Esophagus mucosa (tissue), 1 donor: Measurements from ENCODE around the gene DIAPH3. TPM values are rescaled to one million over a fixed set of nuclear protein-coding genes. Genes with fewer than 3 reads are reported as not detected.
A peak's percentile ranks its signal among the peaks of the same experiment; 100 is the strongest.

Source experiments
- ATAC-seq: fragments of 200-7000 bp; cut with Tn5 transposase; one replicate; pipeline ENCODE4 v1.9.1; 2020
- total RNA-seq: library from RNA; stranded (reverse); gene quantifications from one replicate; pipeline ENCODE4 v1.2.4, GENCODE V29; 2023
- donor health status: DM: yes; HTN: yes; CAD: no.

DIAPH3 gene
- total RNA-seq, 1 donor from 2014 or later, result 5.7 TPM

DNA sequence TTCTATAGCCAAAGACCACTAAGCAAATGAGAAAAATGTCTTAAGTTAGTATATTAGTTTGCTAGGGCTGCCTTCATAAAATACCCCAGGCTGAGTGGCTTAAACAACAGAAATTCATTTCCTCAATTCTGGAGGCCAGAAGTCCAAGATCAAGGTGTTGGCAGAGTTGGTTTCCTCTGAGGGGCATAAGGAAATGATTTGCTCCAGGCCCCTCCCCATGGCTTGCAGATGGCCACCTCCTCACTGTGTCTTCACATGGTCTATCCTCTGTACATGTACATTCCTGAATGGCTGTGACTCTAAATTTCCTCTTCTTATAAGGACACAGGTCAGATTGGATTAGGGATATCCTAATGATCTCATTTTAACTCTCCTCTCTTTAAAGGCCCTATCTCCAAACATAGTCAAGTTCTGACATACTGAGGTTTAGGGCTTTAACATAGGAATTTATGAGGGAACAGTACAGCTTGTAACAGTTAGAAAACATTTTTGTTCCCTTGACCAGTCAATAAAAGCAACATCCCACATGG lies 307.4 kb downstream of the DIAPH3 start:
- no peak for ATAC-seq

- ATAC-seq, result peak; percentile 50
Observed at GRCh38 chr13:59846845-59847620, 316.7 kb downstream of the DIAPH3 start.

- no peak for ATAC-seq
Observed at GRCh38 chr13:59843040-59843439, 320.7 kb downstream of the DIAPH3 start.

- no peak for ATAC-seq
Observed at GRCh38 chr13:59842507-59842906, 321.2 kb downstream of the DIAPH3 start.

GRCh38 chr13:59839186-59839585 lies 324.5 kb downstream of the DIAPH3 start:
- no peak for ATAC-seq

DNA sequence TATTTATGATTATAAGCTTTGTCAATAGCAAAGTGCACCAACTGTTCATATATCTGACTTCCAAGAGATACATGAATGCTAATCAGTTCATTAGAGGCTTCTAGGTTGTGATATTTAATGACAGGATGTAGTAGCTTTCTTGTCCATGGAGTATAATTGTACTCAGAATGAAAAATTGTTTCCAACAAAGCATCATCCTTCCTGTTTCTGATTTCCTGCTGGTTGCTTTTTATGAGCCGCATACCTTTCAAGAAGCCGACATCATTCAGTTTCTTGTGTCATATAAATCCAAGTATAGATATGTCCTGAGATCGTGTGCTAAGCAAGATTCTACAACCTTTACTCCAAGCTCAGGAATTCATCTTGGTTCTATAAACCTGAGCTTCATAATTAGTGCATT lies 326.6 kb downstream of the DIAPH3 start:
- ATAC-seq, result no peak

DNA sequence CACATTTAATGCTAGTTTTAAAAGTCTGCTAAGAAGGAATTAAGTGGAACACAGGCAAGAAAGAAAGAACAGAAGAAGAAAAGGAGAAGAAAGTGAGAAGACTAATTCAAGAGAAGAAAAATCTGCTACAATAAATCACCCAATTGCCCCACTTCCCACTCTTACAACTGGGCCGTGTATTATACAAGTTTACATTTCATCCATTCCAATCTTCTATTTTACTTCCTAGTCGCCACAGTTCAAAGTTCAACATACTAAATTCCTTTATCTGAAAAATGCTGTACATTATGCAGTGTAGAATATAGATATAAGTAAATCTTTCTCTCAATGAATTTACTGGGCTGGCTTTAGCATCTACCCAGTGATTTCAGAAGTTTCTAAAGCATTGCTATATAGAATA lies 328.2 kb downstream of the DIAPH3 start:
- ATAC-seq, result no peak

- no peak for ATAC-seq
Observed at GRCh38 chr13:59834801-59835200, 328.9 kb downstream of the DIAPH3 start.

DNA sequence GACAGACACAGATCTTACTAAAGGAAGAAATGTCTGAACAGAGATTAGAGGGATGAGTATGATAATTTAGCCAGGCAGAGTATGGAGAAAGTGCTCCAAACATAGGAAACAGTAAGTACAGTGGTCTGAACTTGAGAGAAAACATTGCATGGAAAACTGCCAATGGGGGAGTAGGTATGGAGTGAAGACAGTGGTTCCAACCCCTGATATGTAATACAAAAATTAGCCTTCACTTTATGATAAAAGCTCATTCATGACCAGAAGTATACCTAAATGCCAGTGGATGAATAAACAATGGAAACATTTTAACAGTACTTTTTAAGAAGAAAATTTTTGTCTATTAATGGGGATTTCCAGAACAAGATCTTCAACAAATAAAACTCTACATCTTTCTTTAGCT lies 334.0 kb downstream of the DIAPH3 start:
- ATAC-seq, result no peak

DNA sequence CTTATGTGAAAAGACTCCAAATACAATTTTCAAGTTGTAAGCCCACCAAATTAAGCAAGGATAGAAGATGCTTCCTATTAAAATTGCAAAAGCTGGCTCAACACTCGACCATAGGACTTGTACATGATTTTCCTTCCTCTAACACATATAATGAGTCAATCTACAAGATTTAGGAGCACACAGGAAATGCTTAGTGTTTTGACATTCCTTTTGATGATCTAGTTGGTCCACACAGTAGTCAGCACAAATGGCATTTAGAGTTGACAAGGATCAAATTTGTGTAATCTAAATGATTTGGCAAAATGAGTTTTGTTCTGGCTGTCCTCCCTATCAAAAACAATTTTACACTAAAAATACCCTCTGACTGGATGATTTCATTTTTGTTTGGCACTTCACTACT lies 340.2 kb downstream of the DIAPH3 start:
- ATAC-seq, result no peak

GRCh38 chr13:59809564-59809963 lies 354.2 kb downstream of the DIAPH3 start:
- ATAC-seq, result no peak

DNA sequence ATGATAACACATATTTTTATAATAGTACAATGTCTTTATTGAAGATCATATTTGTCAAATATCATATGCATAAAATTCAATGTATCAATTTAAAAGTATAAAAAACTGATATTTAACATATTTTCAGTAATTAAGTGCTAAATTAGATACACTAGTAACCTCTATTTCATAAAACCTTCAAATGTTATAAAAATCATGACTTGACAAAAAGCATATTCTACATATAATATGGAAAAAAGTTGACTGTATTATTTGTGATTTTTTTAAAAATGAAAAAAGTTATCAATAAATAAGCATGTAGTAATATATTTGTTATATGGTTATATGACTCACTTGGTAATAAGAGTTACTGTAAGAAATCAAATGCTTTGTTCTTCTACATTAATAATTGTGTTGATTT lies 356.9 kb downstream of the DIAPH3 start:
- no peak for ATAC-seq

DNA sequence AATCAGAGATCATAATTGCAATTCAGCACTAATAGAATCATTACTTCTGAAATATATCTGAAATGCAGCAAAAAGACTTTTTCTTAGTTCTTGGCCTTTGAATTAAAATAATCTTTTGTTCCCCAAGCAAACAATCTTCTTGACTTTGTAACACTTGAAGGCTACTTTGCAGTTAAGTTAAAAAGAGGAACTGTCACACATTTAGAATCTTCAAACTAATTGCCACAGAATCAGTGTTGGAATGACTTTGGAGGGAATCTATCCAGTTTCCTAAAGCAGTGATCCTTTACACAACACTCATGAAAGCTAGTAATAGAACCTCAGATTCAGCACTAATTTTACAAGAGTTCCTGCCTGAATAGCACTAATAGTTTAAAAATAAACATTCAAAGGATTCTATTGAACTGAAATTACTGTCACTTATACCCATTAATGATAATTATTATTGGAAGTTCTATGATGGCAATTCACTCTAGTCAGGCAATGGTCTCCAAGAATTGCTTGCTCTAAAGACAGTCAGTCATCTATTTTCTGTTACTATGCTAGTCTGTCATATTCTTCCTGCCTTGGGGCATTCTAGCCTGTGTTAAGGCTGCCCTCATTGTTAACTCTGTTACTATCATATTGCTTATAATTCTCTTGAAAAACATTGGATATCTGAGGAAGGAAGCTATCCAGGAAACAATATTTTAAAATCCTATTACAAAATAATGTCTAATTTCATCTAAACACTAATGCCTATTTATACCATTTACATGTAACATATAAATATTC lies 362.4 kb downstream of the DIAPH3 start:
- no peak for ATAC-seq

GRCh38 chr13:59793107-59793506 lies 370.6 kb downstream of the DIAPH3 start:
- ATAC-seq, result no peak

DNA sequence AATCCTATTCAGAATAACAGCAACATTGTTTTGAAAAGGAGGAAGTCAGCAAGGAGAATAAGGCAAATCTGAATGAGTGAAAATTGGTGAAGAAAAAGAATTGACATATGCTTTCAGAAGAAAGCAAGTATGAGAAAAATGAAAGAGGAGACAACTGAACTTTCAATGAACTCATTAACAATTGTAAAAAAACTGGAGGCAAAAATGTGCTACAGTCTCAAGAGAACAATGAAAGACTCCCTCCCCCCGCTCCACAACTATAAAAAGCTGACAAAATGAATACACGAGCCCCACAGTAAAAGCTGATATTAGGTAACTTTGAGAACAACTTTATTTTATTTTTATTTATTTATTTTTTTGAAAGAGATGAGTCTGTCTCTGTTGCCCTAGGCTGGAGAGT lies 373.1 kb downstream of the DIAPH3 start:
- ATAC-seq, result no peak

DNA sequence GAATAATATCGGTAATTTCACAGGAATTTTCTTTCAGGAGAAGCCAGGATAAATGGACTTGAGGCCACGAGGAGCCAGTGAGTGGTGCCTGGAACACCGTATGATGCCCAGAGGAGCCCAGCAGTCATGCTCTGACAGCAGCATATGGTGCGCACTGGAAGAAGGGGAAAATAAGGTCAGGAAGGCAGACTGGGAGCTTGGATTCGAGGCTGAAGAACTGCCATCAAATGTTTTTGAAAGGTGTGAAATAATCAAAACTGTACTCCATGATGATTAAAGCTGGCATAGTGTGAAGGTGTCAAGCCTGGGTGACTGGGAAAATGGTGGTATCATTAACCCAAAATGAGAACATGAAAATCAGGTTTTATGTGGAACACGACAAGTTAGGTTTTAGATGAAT lies 374.2 kb downstream of the DIAPH3 start:
- no peak for ATAC-seq

GRCh38 chr13:59787679-59788078 lies 376.0 kb downstream of the DIAPH3 start:
- ATAC-seq, result no peak

GRCh38 chr13:59782696-59783095 lies 381.0 kb downstream of the DIAPH3 start:
- no peak for ATAC-seq

GRCh38 chr13:59780058-59780457 lies 383.7 kb downstream of the DIAPH3 start:
- no peak for ATAC-seq

GRCh38 chr13:59776924-59777690 lies 386.6 kb downstream of the DIAPH3 start:
- ATAC-seq, result peak; percentile 11

DNA sequence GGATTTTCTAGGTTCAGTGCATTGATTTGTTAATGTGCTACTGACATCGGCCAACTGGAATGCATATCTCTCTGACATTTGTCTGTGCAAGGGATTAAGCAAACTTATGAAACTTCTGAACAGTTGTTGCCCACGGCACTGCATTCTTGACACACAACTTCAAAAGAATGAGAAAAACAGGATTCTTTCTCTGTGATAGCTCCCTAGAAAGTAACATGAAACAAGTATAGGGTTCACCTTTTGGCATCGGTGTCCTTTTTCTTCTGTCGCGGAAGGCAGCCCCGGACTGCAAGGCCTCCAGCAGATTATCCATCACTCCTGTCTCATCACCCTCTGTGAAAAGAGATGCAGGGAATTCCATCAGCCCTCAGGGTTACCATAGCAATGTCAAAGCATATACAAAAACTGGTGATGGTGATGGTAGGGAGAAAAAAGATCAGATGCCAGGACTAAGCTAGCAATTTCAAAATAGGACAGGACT lies 389.2 kb downstream of the DIAPH3 start:
- no peak for ATAC-seq

DNA sequence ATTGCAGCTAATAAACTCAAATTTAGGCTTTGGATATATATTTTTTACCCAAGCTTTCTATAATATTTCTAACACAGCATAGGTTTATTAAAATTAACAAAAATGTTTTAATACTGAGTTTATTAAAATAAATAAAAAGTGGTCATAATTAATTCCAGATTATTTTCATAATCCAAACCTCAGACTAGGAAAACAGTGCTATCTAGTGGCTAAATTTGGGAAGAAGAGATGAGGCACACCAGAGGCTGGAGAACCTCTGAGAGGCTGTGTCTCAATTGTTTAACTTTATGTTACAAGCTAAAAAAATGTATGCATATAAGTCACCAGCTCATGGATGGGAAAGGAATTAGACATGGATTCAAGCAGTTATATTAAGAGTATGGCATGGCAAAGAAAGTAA lies 392.5 kb downstream of the DIAPH3 start:
- ATAC-seq, result no peak

- no peak for ATAC-seq
Observed at GRCh38 chr13:59770451-59770850, 393.3 kb downstream of the DIAPH3 start.
